Right ventricle myocardium superior (tissue), 1 donor: ENCODE results near the gene ARHGAP35. TPM values are rescaled to one million over a fixed set of nuclear protein-coding genes. Genes with fewer than 3 reads are reported as not detected.
"Not testable (repeated sequence)": the region's sequence is repeated elsewhere in the genome, so short reads cannot be mapped to it uniquely, and the experiment has no call there.

Experiments used
- ATAC-seq: fragments of 200-7000 bp; cut with Tn5 transposase; one replicate; pipeline ENCODE4 v1.9.1; 2020; ENCODE audit warnings: mild to moderate bottlenecking; ENCODE audit not compliant: poor library complexity
- DNase-seq: peaks from one replicate; pipeline ENCODE4 v3.0.0-alpha.2; 2020
- intact Hi-C: fragments of 100-400 bp; cut with DNase I; formaldehyde crosslinking; loops from one replicate; pipeline ENCODE4 v1.11.2; 2022
- total RNA-seq: library from RNA; stranded (reverse); fragmentation: NEBNext Ultra II Directional; extraction: Animal tissue kit (Norgen Biotek cat#: 25700); gene quantifications from one replicate; pipeline ENCODE4 v1.2.1, GENCODE V29; 2021
- donor health status: DM: no; HTN: yes; CAD: no; lungs with severe emphysema.

ARHGAP35 gene
- total RNA-seq, 1 donor from 2014 or later = 62.6 TPM

- ATAC-seq (peak; percentile 67), DNase-seq (peak; percentile 60)
- intact Hi-C loops = loop anchor here (1.0 kb wide), 1 partner anchor 83 kb away; no protein-coding TSS in a partner anchor
Observed at GRCh38 chr19:46840498-46840942, 20.3 kb upstream of the ARHGAP35 start.

- DNase-seq (peak; percentile 83), ATAC-seq (peak; percentile 85)
- intact Hi-C loops = no loop called here
Observed at GRCh38 chr19:46841458-46842083, 19.2 kb upstream of the ARHGAP35 start.

- no peak for ATAC-seq
- DNase-seq = peak; percentile 3
- intact Hi-C loops = no loop called here
Observed at GRCh38 chr19:46842791-46843190, 18.0 kb upstream of the ARHGAP35 start.

GRCh38 chr19:46844067-46844489, 16.7 kb upstream of the ARHGAP35 start:
- intact Hi-C loops = no loop called here
- ATAC-seq (no peak), DNase-seq (no peak)

GRCh38 chr19:46845959-46846459, 14.8 kb upstream of the ARHGAP35 start:
- intact Hi-C loops = no loop called here
- ATAC-seq = no peak
- DNase-seq = no peak

- no peak for ATAC-seq
- intact Hi-C loops = no loop called here
- DNase-seq = no peak
Observed at GRCh38 chr19:46847528-46847927, 13.3 kb upstream of the ARHGAP35 start.

- intact Hi-C loops = no loop called here
- ATAC-seq = no peak
- no peak for DNase-seq
Observed at GRCh38 chr19:46848389-46848788, 12.4 kb upstream of the ARHGAP35 start.

GRCh38 chr19:46849610-46850009, 11.2 kb upstream of the ARHGAP35 start:
- DNase-seq (no peak), ATAC-seq (no peak)
- intact Hi-C loops = no loop called here

GRCh38 chr19:46850228-46851203, 10.3 kb upstream of the ARHGAP35 start, which contains the start of gene AP2S1:
Gene AP2S1, minus strand, starts transcription at chr19:46850846. Its CDS starts 80 bp downstream, at chr19:46850766.
- DNase-seq = peak; percentile 94
- ATAC-seq = peak; percentile 96
- intact Hi-C loops = no loop called here

GRCh38 chr19:46852830-46853229, 8.0 kb upstream of the ARHGAP35 start:
- ATAC-seq = no peak
- intact Hi-C loops = no loop called here
- no peak for DNase-seq

- intact Hi-C loops, ATAC-seq, DNase-seq: not testable (repeated sequence)
Observed at GRCh38 chr19:46854698-46855097, 6.1 kb upstream of the ARHGAP35 start.

- intact Hi-C loops = no loop called here
- ATAC-seq = peak; percentile 74
- DNase-seq = peak; percentile 98
Observed at GRCh38 chr19:46856062-46857022, 4.5 kb upstream of the ARHGAP35 start.

- DNase-seq (peak; percentile 87), ATAC-seq (no peak)
- intact Hi-C loops = loop anchor here (2.0 kb wide), 1 partner anchor 133 kb away; no protein-coding TSS in a partner anchor
Observed at GRCh38 chr19:46859637-46860124, 1.1 kb upstream of the ARHGAP35 start.

GRCh38 chr19:46860125-46860845, 512 bp upstream of the ARHGAP35 start:
- DNase-seq (peak; percentile 99), ATAC-seq (peak; percentile 86)
- intact Hi-C loops = loop anchor here (2.0 kb wide), 1 partner anchor 133 kb away; no protein-coding TSS in a partner anchor

- intact Hi-C loops = loop anchor here (2.0 kb wide), 1 partner anchor 131 kb away; no protein-coding TSS in a partner anchor
- ATAC-seq (no peak), DNase-seq (no peak)
Observed at GRCh38 chr19:46861691-46862502, 1.1 kb downstream of the ARHGAP35 start.

GRCh38 chr19:46862503-46862834, 1.7 kb downstream of the ARHGAP35 start:
- intact Hi-C loops = no loop called here
- ATAC-seq (no peak), DNase-seq (no peak)
